ENCODE results near the gene ZNF524.

DNA sequence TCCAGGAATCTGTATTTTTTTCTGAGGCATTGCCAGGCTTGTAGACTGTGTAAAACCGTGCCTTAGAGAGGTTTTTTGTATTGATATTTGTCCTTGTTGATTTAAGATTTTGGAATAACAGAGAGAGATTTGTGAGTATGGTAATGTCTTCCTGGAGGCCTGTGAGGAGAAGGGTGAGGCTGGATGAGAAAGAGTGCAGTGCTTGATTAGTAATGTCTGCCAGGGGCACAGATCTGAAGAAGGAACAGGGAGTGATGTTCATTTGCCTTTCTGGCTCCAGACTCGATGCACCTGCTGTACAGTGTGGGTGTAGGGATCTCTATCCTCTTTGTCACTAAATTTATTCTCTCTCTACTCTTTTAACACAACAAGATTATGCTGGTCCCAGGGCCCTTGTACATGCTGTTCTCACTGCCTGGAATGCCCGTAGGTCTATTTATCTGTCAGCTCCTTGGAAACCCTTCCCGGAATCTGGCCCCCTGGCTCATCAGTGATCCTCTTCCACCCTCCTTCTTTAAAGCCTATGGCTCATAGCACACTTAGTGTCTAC is 5.0 kb upstream of the ZNF524 start:
- TF ChIP-seq, protein P1, sequence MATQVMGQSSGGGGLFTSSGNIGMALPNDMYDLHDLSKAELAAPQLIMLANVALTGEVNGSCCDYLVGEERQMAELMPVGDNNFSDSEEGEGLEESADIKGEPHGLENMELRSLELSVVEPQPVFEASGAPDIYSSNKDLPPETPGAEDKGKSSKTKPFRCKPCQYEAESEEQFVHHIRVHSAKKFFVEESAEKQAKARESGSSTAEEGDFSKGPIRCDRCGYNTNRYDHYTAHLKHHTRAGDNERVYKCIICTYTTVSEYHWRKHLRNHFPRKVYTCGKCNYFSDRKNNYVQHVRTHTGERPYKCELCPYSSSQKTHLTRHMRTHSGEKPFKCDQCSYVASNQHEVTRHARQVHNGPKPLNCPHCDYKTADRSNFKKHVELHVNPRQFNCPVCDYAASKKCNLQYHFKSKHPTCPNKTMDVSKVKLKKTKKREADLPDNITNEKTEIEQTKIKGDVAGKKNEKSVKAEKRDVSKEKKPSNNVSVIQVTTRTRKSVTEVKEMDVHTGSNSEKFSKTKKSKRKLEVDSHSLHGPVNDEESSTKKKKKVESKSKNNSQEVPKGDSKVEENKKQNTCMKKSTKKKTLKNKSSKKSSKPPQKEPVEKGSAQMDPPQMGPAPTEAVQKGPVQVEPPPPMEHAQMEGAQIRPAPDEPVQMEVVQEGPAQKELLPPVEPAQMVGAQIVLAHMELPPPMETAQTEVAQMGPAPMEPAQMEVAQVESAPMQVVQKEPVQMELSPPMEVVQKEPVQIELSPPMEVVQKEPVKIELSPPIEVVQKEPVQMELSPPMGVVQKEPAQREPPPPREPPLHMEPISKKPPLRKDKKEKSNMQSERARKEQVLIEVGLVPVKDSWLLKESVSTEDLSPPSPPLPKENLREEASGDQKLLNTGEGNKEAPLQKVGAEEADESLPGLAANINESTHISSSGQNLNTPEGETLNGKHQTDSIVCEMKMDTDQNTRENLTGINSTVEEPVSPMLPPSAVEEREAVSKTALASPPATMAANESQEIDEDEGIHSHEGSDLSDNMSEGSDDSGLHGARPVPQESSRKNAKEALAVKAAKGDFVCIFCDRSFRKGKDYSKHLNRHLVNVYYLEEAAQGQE (IDR thresholded peaks at IDR 0.05; ENCODE audit: low read depth, low read length), result no peak
- TF ChIP-seq, protein P2, sequence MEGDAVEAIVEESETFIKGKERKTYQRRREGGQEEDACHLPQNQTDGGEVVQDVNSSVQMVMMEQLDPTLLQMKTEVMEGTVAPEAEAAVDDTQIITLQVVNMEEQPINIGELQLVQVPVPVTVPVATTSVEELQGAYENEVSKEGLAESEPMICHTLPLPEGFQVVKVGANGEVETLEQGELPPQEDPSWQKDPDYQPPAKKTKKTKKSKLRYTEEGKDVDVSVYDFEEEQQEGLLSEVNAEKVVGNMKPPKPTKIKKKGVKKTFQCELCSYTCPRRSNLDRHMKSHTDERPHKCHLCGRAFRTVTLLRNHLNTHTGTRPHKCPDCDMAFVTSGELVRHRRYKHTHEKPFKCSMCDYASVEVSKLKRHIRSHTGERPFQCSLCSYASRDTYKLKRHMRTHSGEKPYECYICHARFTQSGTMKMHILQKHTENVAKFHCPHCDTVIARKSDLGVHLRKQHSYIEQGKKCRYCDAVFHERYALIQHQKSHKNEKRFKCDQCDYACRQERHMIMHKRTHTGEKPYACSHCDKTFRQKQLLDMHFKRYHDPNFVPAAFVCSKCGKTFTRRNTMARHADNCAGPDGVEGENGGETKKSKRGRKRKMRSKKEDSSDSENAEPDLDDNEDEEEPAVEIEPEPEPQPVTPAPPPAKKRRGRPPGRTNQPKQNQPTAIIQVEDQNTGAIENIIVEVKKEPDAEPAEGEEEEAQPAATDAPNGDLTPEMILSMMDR (IDR thresholded peaks at IDR 0.05 in 2 of 3, conservative IDR thresholded peaks at IDR 0.05 in 1 of 3; ENCODE audit: control insufficient read depth in 2 of 3, extremely low read depth in 1 of 3, insufficient read depth in 1 of 3, low read depth in 3 of 3, low read length in 3 of 3), result no peak
- TF ChIP-seq NRF1 (conservative IDR thresholded peaks at IDR 0.05; ENCODE audit: low read depth, low read length) (no peak), NFYB (IDR thresholded peaks at IDR 0.05; ENCODE audit: insufficient read depth, low read depth, low read length) (no peak), NR2C2 (IDR thresholded peaks at IDR 0.05; ENCODE audit: borderline replicate concordance, control insufficient read depth, insufficient read length, low read depth) (no peak), PAX8 (IDR thresholded peaks at IDR 0.05) (no peak), ZNF24 (IDR thresholded peaks at IDR 0.05) (no peak), KDM1A (IDR thresholded peaks at IDR 0.05; ENCODE audit: borderline replicate concordance) (no peak), HDAC2 (IDR thresholded peaks at IDR 0.05) (no peak), CBX3 (IDR thresholded peaks at IDR 0.05; ENCODE audit: borderline replicate concordance, low read depth) (no peak), POLR2A (IDR thresholded peaks at IDR 0.05; ENCODE audit: low read depth, low read length) (no peak), FOXK2 (IDR thresholded peaks at IDR 0.05) (no peak), ESRRA (IDR thresholded peaks at IDR 0.05; ENCODE audit: low read length) (no peak), NFXL1 (IDR thresholded peaks at IDR 0.05; ENCODE audit: borderline replicate concordance) (no peak)

All from GM12878 (cell line).